Measurements from ENCODE around the gene FGFBP1. TPM values are rescaled to one million over a fixed set of nuclear protein-coding genes. Genes with fewer than 3 reads are reported as not detected.

The FGFBP1 gene
- total RNA-seq, 1 experiment from 2014 or later: 30.8 TPM

- TF ChIP-seq EZH2 (IDR thresholded peaks at IDR 0.05; ENCODE audit: low read depth): no peak
These were observed 25.6 kb upstream of the FGFBP1 start for GRCh38 chr4:15964159-15964558.

GRCh38 chr4:15963576-15963975, 25.0 kb upstream of the FGFBP1 start:
- H3K9me2 ChIP-seq (ENCODE audit: insufficient read depth): no peaks in the 10 kb centered on the region
- TF ChIP-seq EZH2 (IDR thresholded peaks at IDR 0.05; ENCODE audit: low read depth): no peak
- no peak for TF ChIP-seq CTCF (conservative IDR thresholded peaks at IDR 0.05)
- H3K36me3 ChIP-seq (ENCODE audit: low read depth): no peaks in the 10 kb centered on the region
- BruUV-seq (replicated peaks): no TSS peak
- no peak overlapping the region for H2AFZ ChIP-seq
- H3K27ac ChIP-seq: no peak overlapping the region
- no peak overlapping the region for H3K4me2 ChIP-seq
- H3F3A ChIP-seq (ENCODE audit: insufficient read depth, low read depth): no peaks in the 10 kb centered on the region
- H3K4me3 ChIP-seq: no peak overlapping the region
- ChIA-PET POLR2A (ENCODE audit: unreplicated experiment) (no interaction called here), CTCF (no interaction called here)
- intact Hi-C loops (cut with micrococcal nuclease; ENCODE audit: unreplicated experiment): loop anchor here (1.0 kb wide), 1 partner anchor 38 kb away; no protein-coding TSS in a partner anchor
- no peaks in the 10 kb centered on the region for H4K20me1 ChIP-seq (ENCODE audit: insufficient read depth)
- H3K9me3 ChIP-seq (ENCODE audit: insufficient read depth, low read depth): no peaks in the 10 kb centered on the region
- no peak for DNase-seq
- H3K27me3 ChIP-seq (ENCODE audit: insufficient read depth, low read depth): no peaks in the 10 kb centered on the region; the same call in 1 of the 2 replicates
- H3K79me2 ChIP-seq (ENCODE audit: low read depth): no peaks in the 10 kb centered on the region
- no peaks in the 10 kb centered on the region for H3K4me1 ChIP-seq (replicated peaks; ENCODE audit: insufficient read depth)

More at GRCh38 chr4:15964159-15964558, 25.6 kb upstream of the FGFBP1 start:
- no TSS peak for BruUV-seq (replicated peaks)
- no peaks in the 10 kb centered on the region for H4K20me1 ChIP-seq (ENCODE audit: insufficient read depth)
- H2AFZ ChIP-seq: no peak overlapping the region
- no peaks in the 10 kb centered on the region for H3K79me2 ChIP-seq (ENCODE audit: low read depth)
- ChIA-PET POLR2A (ENCODE audit: unreplicated experiment) (no interaction called here), CTCF (no interaction called here)
- no peaks in the 10 kb centered on the region; the same call in 1 of the 2 replicates for H3K27me3 ChIP-seq (ENCODE audit: insufficient read depth, low read depth)
- no peak overlapping the region for H3K27ac ChIP-seq
- no peaks in the 10 kb centered on the region for H3K9me2 ChIP-seq (ENCODE audit: insufficient read depth)
- no peaks in the 10 kb centered on the region for H3K9me3 ChIP-seq (ENCODE audit: insufficient read depth, low read depth)
- intact Hi-C loops (cut with micrococcal nuclease; ENCODE audit: unreplicated experiment): no loop called here
- no peaks in the 10 kb centered on the region for H3F3A ChIP-seq (ENCODE audit: insufficient read depth, low read depth)
- no peak for DNase-seq
- no peak overlapping the region for H3K4me3 ChIP-seq
- H3K36me3 ChIP-seq (ENCODE audit: low read depth): no peaks in the 10 kb centered on the region
- no peak overlapping the region for H3K4me2 ChIP-seq
- H3K4me1 ChIP-seq (replicated peaks; ENCODE audit: insufficient read depth): no peaks in the 10 kb centered on the region

GRCh38 chr4:15963001-15963451, 24.5 kb upstream of the FGFBP1 start, which contains the start of gene FGFBP2:
TSS of gene FGFBP2 (minus strand) at chr4:15963175. CDS start at chr4:15963129, 46 bp downstream.
- no peaks in the 10 kb centered on the region for H3K79me2 ChIP-seq (ENCODE audit: low read depth)
- H3K9me3 ChIP-seq (ENCODE audit: insufficient read depth, low read depth): no peaks in the 10 kb centered on the region
- H3K36me3 ChIP-seq (ENCODE audit: low read depth): no peaks in the 10 kb centered on the region
- no peaks in the 10 kb centered on the region for H3F3A ChIP-seq (ENCODE audit: insufficient read depth, low read depth)
- POLR2A ChIA-PET (ENCODE audit: unreplicated experiment): no interaction called here
- no peaks in the 10 kb centered on the region; the same call in 1 of the 2 replicates for H3K27me3 ChIP-seq (ENCODE audit: insufficient read depth, low read depth)
- no peaks in the 10 kb centered on the region for H4K20me1 ChIP-seq (ENCODE audit: insufficient read depth)
- H3K4me2 ChIP-seq: no peak within 1 kb of the TSS
- H3K9me2 ChIP-seq (ENCODE audit: insufficient read depth): no peaks in the 10 kb centered on the region
- intact Hi-C loops (cut with micrococcal nuclease; ENCODE audit: unreplicated experiment): loop anchor here (1.0 kb wide), 1 partner anchor 38 kb away; no protein-coding TSS in a partner anchor
- no TSS peak for BruUV-seq (replicated peaks)
- H2AFZ ChIP-seq: no peak within 1 kb of the TSS
- TF ChIP-seq CTCF (conservative IDR thresholded peaks at IDR 0.05) (peak; percentile 28; the same call in 1 of the 2 replicates), EZH2 (IDR thresholded peaks at IDR 0.05; ENCODE audit: low read depth) (no peak)
- CTCF ChIA-PET: no interaction called here
- H3K27ac ChIP-seq: no peak within 1 kb of the TSS
- no peak for DNase-seq
- H3K4me1 ChIP-seq (replicated peaks; ENCODE audit: insufficient read depth): no peaks in the 10 kb centered on the region
- H3K4me3 ChIP-seq: no peak within 1 kb of the TSS
